Fibroblast of peridontal ligament (primary cell): ENCODE data around the gene PTK7.
"Not testable (repeated sequence)": the region's sequence is repeated elsewhere in the genome, so short reads cannot be mapped to it uniquely, and the experiment has no call there.

Experiments used
- DNase-seq: peaks from one replicate; pipeline ENCODE4 v3.0.0-alpha.2; 2010; ENCODE audit errors: extremely low read depth

The PTK7 gene

DNA sequence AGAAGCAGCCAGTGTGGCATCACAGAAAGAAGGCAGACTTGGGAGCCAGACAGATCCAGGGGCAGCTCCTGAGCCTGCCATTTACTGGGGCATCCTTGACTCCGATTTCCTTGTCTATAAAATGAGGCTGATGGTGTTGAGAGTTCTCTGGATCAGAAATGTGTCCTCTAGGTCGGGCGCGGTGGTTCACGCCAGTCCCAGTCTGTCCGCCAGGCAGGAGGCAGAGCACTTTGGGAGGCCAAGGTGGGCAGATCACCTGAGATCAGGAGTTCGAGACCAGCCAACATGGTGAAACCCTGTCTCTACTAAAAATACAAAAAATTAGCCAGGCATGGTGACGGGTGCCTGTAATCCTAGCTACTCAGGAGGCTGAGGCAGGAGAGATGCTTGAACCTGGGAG is 41.4 kb downstream of the PTK7 start:
- DNase-seq, result not testable (repeated sequence)

- DNase-seq, result no peak
Observed at GRCh38 chr6:43119482-43119881, 43.4 kb downstream of the PTK7 start.

DNA sequence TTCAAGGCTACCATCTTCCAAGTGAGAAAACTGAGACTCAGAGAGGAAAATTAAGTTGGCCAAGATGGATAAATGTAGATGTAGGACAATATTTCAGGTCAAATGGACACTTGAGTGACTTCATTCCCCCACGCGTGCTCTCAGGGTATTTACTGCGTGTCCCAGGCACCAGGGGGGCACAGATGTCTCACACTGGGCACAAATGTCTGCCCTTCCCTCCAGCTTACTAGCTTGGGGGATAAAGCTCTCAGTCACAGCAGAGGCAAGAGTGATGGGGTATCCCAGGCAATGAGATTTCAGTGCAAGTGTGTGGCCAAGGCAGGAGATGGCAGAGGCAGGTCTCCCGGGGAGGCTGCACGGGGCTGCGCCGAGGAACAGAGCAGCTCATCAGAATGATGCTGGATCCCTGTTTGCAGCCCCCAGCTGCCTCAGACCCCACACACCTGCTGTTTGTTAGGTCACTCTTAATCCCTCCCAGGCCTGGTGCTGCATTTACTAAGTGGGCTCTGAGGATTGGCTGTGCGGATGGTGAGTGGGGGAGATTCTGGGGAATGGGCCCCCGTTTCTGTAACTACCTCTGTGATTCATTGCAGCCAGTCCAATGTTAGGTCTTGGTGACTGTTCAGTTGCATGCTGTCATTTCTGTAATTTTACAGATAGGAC is 44.1 kb downstream of the PTK7 start:
- DNase-seq, result no peak

DNA sequence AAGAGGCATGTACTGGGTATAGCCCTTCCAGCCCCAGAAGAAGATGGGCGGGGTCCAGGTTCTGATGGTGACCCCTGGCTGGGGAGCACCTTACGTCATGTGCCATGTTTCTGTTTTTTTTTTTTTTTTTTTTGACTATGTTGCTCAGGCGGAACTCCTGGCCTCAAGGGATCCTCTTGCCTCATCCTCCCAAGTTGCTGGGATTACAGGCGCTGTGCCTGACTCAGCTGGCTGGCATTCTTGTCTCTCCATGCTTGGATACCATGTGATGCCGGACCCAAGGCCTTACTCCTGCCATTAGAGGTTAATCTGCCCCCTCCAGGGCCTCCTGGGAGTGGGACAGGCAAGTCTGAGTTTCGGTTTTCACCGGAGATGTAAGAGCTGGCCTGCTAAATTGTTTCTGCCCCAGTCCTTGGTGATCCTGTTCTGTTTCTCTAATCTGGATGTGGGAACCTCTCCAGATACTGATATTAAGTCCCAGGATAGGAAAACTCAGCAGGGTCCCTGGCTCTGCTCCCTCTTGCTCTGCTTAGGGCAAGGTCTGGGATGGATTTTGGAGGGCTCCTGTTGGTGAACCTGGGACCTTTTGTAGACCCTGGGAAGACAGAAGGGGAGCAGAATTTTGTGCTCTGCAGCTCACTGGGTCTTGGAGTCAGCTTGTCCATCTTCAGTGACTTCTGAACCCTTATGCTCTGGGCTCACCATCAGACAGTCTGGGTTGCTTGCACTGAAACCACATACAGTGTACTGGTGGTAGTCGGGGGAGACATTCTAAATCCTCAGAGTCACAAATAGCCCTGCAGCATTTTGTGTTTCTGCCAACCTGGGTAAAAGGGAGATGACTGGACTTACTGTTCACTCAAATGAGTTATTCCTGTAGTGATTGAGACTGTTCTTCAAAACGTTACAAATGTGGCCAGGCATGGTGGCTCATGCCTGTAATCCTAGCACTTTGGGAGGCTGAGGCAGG is 45.1 kb downstream of the PTK7 start:
- DNase-seq, result peak; percentile 99

DNA sequence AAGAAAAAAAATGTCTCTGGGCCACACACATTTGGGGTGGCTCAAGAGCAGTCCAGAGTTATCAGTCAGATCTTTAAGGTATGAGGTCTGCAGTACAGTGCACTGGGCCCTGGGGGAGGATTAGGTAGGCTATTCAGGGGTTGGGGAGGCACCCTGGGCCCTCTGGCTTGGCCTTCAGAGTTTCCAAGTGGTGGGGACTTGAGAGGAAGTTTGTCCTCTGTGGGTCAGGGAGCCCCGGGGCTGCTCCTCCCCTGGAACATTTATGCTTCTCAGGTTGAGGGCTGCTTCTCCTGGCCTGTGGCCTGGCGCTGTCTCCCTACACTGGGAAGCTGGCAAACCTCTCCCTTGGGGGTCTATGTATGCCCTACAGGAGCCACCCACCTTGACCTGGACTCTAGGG is 46.0 kb downstream of the PTK7 start:
- DNase-seq, result no peak

DNA sequence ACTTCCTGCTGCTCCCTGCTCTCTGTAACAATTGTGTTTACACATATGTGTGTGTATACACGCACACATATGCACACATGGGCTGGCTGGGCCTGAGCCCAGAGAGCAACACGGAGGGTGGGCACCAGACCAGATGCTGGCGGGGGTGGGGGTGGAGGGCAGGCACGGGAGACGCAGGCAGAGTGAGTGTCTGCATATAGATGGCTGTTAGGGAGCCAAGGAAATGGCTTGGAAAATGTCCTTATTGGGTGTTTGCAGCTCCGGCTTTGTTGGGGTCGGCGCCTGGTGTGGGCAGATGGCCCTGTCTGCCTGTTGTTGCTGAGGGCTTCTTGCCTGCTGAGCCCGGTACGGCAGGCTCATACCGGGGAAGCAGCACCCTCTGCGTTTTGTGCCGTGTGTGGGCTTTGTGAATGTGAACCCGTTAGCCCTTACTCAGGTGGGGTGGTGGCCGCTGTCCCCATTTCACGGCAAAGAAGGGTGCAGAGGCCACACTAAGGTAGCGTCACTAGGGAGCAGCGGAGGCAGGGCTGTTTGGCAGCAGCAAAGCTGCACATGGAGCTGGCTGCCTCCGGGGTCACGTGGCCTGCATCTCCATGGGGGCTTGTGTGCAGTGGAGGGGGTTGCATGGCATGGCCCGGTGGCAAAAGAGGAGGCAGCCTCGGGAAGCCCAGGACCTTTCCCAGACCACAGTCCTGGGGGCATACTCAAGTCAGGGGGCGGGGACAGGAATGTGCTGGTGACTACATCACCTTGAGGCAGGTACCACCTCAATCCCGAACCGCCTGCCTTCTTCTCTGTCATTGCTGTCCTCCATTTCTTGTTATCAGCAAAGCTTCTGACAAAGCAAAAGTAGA is 47.6 kb downstream of the PTK7 start:
- no peak for DNase-seq

- no peak for DNase-seq
Observed at GRCh38 chr6:43124481-43124880, 48.4 kb downstream of the PTK7 start.

DNA sequence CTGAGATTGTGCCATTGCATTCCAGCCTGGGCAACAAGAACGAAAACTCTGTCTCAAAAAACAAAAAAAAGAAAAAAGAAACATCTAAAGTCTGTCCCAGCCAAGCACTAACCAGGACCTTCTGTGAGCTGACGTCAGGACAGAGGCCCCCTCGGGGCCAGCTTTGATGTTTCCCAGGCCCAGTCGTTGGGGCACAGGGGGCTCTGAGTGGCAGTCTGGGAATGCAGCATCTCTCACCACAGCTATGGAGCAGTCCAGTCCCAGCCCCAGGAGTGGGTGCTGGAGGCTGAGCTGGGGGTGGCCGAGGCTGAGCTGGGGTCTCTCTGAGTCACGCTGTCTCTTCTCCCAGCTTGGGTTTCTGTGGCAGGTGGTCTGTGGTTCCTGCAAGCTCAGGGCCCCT is 49.0 kb downstream of the PTK7 start:
- peak; percentile 86 for DNase-seq

- DNase-seq, result no peak
Observed at GRCh38 chr6:43125555-43125954, 49.4 kb downstream of the PTK7 start.

DNA sequence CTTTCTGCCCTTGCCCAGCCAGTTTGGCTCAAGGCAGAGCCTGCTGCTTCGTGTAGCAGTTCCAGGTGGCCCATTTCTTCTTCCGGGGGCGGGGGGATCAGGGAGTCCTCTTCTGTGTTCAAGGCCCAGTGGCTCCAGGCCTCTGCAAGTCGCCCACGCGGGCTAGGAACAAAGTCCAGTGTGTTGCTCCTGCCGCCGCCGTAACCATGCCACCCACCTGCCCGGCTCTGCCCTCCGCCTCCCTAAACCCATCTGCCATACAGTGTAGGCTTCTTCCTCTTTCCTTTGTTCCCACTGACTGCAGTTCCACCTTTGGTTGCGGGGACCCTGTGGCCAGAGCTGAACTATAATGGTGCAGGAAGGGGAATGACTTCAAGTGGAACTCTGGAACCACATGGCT is 51.1 kb downstream of the PTK7 start:
- DNase-seq, result no peak

DNA sequence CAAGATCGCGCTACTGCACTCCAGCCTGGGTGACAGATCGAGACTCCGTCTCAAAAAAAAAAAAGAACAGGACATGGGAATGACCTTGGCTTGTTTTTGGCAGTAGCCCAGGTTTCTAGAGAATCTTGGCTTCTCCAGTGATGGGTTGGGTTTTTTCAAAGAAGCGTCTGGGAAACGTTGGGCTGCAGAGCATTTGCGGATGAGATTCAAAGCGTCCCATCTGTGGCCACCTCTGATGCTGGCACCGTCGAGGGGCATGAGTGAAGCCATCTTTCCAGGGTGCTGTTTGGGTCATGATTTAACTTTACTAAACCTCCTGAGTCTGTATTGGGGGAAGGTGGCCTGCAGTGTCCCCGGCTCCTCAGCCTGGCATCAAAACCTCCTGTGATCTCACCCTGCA is 51.8 kb downstream of the PTK7 start:
- peak; percentile 52 for DNase-seq

- DNase-seq, result no peak
Observed at GRCh38 chr6:43128926-43129325, 52.8 kb downstream of the PTK7 start.

DNA sequence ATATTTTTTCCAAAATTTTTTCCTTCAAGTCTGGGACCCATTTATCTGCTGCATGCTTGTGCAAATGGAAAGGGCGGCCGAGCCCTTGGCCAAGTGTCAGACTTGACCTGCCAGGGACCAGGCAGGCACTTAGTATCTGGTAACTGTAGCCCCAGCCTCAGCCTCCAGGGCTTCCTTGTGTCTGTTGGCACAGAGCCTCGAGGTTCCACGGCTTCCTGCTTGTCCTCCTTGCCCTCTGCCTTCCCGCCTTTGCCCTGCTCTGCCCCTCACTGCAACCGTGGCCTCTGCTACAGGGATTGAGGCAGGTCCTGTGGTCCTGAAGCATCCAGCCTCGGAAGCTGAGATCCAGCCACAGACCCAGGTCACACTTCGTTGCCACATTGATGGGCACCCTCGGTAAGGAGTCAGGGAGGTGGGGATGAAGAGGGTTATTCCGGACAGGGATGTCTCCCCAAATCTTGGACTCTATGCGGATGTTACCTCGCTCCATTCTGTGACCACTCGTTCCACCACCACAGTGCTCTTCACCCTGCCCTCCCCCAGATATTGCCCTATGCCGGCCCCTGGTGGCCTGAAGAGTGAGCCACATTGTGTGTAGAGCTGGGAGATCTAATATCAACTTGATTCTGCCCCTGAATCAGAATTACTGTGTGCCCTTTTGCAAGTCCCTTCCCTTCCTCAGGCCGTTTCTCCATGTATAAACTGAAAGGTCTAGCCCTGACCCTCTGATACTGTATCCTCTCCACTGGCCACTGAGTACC is 53.5 kb downstream of the PTK7 start:
- DNase-seq, result peak; percentile 61

DNA sequence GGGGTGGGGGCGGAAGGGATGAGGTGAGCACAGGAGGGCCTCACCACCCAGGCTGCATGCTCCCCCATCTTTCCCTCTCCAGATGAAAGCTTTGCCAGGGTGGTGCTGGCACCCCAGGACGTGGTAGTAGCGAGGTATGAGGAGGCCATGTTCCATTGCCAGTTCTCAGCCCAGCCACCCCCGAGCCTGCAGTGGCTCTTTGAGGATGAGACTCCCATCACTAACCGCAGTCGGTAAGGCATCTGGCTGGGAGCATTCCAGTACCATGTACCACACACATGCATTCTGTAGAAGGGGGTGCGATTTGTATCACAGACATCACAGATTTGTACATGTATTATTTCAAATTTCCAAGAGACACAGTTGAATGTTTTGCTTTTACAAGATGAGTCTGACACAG is 54.3 kb downstream of the PTK7 start:
- no peak for DNase-seq

GRCh38 chr6:43131379-43131778 is 55.3 kb downstream of the PTK7 start:
- not testable (repeated sequence) for DNase-seq

DNA sequence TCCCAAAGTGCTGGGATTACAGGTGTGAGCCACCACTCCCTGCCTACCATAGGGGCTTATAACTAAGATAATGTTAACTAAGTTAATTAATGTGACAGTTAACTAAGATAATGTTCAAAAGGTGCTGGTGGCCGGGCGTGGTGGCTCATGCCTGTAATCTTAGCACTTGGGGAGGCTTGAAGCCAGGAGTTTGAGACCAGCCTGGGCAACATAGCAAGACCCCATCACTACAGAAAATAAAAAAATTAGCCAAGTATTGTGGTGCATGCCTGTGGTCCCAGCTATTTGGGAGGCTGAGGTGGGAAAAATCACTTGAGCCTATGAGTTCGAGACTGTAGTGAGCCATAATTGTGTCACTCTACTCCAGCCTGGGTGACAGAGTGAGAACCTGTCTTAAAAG is 62.2 kb downstream of the PTK7 start:
- no peak for DNase-seq

GRCh38 chr6:43139973-43140372 is 63.9 kb downstream of the PTK7 start:
- DNase-seq, result not testable (repeated sequence)

GRCh38 chr6:43141644-43142043 is 65.5 kb downstream of the PTK7 start:
- no peak for DNase-seq

GRCh38 chr6:43142101-43142500 is 66.0 kb downstream of the PTK7 start:
- no peak for DNase-seq

- peak; percentile 91 for DNase-seq
Observed at GRCh38 chr6:43143235-43144128, 67.4 kb downstream of the PTK7 start.
